ENCODE data around the gene TOMM70. TPM values are rescaled to one million over a fixed set of nuclear protein-coding genes. Genes with fewer than 3 reads are reported as not detected.

The TOMM70 gene
- total and polyA plus RNA-seq, 2 of the 13 experiments (the other 11 are each of a cell fraction or from before 2014, with no cell fraction given): 27.0 to 77.2 TPM

GRCh38 chr3:100424261-100424660 lies 23.4 kb upstream of the TOMM70 start:
- no peak overlapping the region for H3K27ac ChIP-seq (ENCODE audit: extremely low read length, insufficient read depth, low read length)
- ATAC-seq (no peak), FAIRE-seq (no peak), DNase-seq (ENCODE audit: low spot score) (no peak)
- H3K4me3 ChIP-seq (replicated peaks in 1 of 3; ENCODE audit: insufficient read depth in 1 of 3, low read depth in 2 of 3, low read length in 3 of 3): no peak overlapping the region
- ChIA-PET CTCF (ENCODE audit: low intra/inter-chr PET ratio, low total read pairs) (no interaction called here), POLR2A (interaction anchor here (1.2 to 1.7 kb wide), 2 partner anchors 23 to 90 kb away, joined by 3 to 5 read pairs; partner anchors contain the start of gene LNP1)
- no TSS peak for BruUV-seq (replicated peaks)
- H3K79me2 ChIP-seq (ENCODE audit: insufficient read depth, low read length): peaks cover 3% of the 10 kb centered on the region
- no peaks in the 10 kb centered on the region; the same call in 1 of the 2 replicates for H3K4me1 ChIP-seq (ENCODE audit: insufficient read depth, low read length)
- no peaks in the 10 kb centered on the region for H3K9me3 ChIP-seq (ENCODE audit: low read length)
- TF ChIP-seq LBX2 (CRISPR knock-in tag; IDR thresholded peaks at IDR 0.05; ENCODE audit: borderline replicate concordance): no peak
- TF ChIP-seq, protein P1, sequence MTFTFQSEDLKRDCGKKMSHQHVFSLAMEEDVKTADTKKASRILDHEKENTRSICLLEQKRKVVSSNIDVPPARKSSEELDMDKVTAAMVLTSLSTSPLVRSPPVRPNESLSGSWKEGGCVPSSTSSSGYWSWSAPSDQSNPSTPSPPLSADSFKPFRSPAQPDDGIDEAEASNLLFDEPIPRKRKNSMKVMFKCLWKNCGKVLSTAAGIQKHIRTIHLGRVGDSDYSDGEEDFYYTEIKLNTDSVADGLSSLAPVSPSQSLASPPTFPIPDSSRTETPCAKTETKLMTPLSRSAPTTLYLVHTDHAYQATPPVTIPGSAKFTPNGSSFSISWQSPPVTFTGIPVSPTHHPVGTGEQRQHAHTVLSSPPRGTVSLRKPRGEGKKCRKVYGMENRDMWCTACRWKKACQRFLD (CRISPR knock-in tag; IDR thresholded peaks at IDR 0.05; ENCODE audit: borderline replicate concordance): no peak
- TF ChIP-seq, protein P2, sequence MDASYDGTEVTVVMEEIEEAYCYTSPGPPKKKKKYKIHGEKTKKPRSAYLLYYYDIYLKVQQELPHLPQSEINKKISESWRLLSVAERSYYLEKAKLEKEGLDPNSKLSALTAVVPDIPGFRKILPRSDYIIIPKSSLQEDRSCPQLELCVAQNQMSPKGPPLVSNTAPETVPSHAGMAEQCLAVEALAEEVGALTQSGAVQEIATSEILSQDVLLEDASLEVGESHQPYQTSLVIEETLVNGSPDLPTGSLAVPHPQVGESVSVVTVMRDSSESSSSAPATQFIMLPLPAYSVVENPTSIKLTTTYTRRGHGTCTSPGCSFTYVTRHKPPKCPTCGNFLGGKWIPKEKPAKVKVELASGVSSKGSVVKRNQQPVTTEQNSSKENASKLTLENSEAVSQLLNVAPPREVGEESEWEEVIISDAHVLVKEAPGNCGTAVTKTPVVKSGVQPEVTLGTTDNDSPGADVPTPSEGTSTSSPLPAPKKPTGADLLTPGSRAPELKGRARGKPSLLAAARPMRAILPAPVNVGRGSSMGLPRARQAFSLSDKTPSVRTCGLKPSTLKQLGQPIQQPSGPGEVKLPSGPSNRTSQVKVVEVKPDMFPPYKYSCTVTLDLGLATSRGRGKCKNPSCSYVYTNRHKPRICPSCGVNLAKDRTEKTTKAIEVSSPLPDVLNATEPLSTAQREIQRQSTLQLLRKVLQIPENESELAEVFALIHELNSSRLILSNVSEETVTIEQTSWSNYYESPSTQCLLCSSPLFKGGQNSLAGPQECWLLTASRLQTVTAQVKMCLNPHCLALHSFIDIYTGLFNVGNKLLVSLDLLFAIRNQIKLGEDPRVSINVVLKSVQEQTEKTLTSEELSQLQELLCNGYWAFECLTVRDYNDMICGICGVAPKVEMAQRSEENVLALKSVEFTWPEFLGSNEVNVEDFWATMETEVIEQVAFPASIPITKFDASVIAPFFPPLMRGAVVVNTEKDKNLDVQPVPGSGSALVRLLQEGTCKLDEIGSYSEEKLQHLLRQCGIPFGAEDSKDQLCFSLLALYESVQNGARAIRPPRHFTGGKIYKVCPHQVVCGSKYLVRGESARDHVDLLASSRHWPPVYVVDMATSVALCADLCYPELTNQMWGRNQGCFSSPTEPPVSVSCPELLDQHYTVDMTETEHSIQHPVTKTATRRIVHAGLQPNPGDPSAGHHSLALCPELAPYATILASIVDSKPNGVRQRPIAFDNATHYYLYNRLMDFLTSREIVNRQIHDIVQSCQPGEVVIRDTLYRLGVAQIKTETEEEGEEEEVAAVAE (CRISPR knock-in tag; IDR thresholded peaks at IDR 0.05; ENCODE audit: borderline replicate concordance): no peak
- no peak for TF ChIP-seq DMAP1 (CRISPR knock-in tag; IDR thresholded peaks at IDR 0.05)
- no peak for TF ChIP-seq ZNF180 (CRISPR knock-in tag; IDR thresholded peaks at IDR 0.05; ENCODE audit: borderline replicate concordance, low read depth)
- TF ChIP-seq SNAI1 (CRISPR knock-in tag; IDR thresholded peaks at IDR 0.05; ENCODE audit: borderline replicate concordance): no peak
- TF ChIP-seq FOXO4 (CRISPR knock-in tag; conservative IDR thresholded peaks at IDR 0.05): no peak
- TF ChIP-seq SMAD3 (CRISPR knock-in tag; IDR thresholded peaks at IDR 0.05): no peak
- no peak for TF ChIP-seq EZH2 (conservative IDR thresholded peaks at IDR 0.05; ENCODE audit: low read depth, low read length)
- TF ChIP-seq, protein P3, sequence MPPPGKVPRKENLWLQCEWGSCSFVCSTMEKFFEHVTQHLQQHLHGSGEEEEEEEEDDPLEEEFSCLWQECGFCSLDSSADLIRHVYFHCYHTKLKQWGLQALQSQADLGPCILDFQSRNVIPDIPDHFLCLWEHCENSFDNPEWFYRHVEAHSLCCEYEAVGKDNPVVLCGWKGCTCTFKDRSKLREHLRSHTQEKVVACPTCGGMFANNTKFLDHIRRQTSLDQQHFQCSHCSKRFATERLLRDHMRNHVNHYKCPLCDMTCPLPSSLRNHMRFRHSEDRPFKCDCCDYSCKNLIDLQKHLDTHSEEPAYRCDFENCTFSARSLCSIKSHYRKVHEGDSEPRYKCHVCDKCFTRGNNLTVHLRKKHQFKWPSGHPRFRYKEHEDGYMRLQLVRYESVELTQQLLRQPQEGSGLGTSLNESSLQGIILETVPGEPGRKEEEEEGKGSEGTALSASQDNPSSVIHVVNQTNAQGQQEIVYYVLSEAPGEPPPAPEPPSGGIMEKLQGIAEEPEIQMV (CRISPR knock-in tag; IDR thresholded peaks at IDR 0.05; ENCODE audit: low read depth): no peak
- no peak for TF ChIP-seq IRF9 (CRISPR knock-in tag; IDR thresholded peaks at IDR 0.05; ENCODE audit: borderline replicate concordance)
- no peak overlapping the region for H2AFZ ChIP-seq (ENCODE audit: low read length)
- H3K4me2 ChIP-seq (ENCODE audit: low read depth, low read length): no peak overlapping the region
- no peaks in the 10 kb centered on the region for H4K20me1 ChIP-seq (ENCODE audit: insufficient read depth, low read length)
- in situ Hi-C loops (cut with HindIII; ENCODE audit: extremely low pct_ligation_motif_present, low pct_unique_long_range_greater_than_20kb) (no loop called here), intact Hi-C loops (cut with micrococcal nuclease; ENCODE audit: unreplicated experiment) (no loop called here)
- peaks cover 0 to 1% of the 10 kb centered on the region in 2 experiments; a peak in 1 of 5 replicates for H3K36me3 ChIP-seq (replicated peaks in 1 of 2; ENCODE audit: control insufficient read depth in 1 of 2, insufficient read depth in 2 of 2, low read length in 2 of 2)
- no peaks in the 10 kb centered on the region for H3K27me3 ChIP-seq (ENCODE audit: control insufficient read depth in 1 of 2, insufficient read depth in 2 of 2, low read length in 2 of 2)
- WGBS (ENCODE audit: low lambda C conversion rate): 100% methylated on average over 2 of the region's 2 CpGs
- no peak overlapping the region for H3K9ac ChIP-seq (ENCODE audit: insufficient read depth, low read depth, low read length)
